Duodenal mucosa (tissue), 2 donors: ENCODE measurements around the gene AHRR.
"Not testable (repeated sequence)": the region's sequence is repeated elsewhere in the genome, so short reads cannot be mapped to it uniquely, and the experiment has no call there.

Source experiments
- H3K27ac ChIP-seq: one replicate; pipeline ENCODE4 v1.7.0; 2013; ENCODE audit warnings: low read depth, low read length
- H3K27me3 ChIP-seq, 2 donors: one replicate each; pipeline ENCODE4 v1.7.0; 2013; ENCODE audit warnings: low read length in 2 of 2, control low read depth in 1 of 2; ENCODE audit not compliant: insufficient read depth in 2 of 2, control insufficient read depth in 1 of 2
- H3K36me3 ChIP-seq, 2 donors: one replicate each; pipeline ENCODE4 v1.7.0; 2013; ENCODE audit warnings: low read length in 2 of 2, control low read depth in 1 of 2; ENCODE audit not compliant: insufficient read depth in 2 of 2, control insufficient read depth in 1 of 2
- H3K4me1 ChIP-seq, 2 donors: one replicate each; pipeline ENCODE4 v1.7.0; 2013; ENCODE audit warnings: low read length in 2 of 2, control low read depth in 1 of 2; ENCODE audit not compliant: insufficient read depth in 2 of 2, control insufficient read depth in 1 of 2
- H3K4me3 ChIP-seq, 2 donors: one replicate each; pipeline ENCODE4 v1.7.0; 2013; ENCODE audit warnings: low read length in 2 of 2, low read depth in 1 of 2
- H3K9ac ChIP-seq, 2 donors: one replicate each; pipeline ENCODE4 v1.7.0; 2013; ENCODE audit warnings: low read length in 2 of 2, low read depth in 1 of 2
- H3K9me3 ChIP-seq, 2 donors: one replicate each; pipeline ENCODE4 v1.7.0; 2013; ENCODE audit warnings: low read length in 2 of 2, control low read depth in 1 of 2; ENCODE audit not compliant: control insufficient read depth in 1 of 2

AHRR gene

GRCh38 chr5:321230-321725 is at the start of gene AHRR:
Gene AHRR, plus strand, starts transcription at chr5:321714. Its CDS starts 22,189 bp downstream, at chr5:343903.
- peaks cover 0 to 26% of the 10 kb centered on the region in 2 donors for H3K4me1 ChIP-seq
- no peaks in the 10 kb centered on the region for H3K36me3 ChIP-seq
- H3K27ac ChIP-seq: no peak within 1 kb of the TSS
- H3K27me3 ChIP-seq: peaks cover 30 to 37% of the 10 kb centered on the region in 2 donors
- peak within 1 kb of the TSS; percentile 58 to 61 for H3K4me3 ChIP-seq
- H3K9me3 ChIP-seq: no peaks in the 10 kb centered on the region
- peak within 1 kb of the TSS in 1 of 2 donors; percentile 43 for H3K9ac ChIP-seq

GRCh38 chr5:271828-272167 is 49.7 kb upstream of the AHRR start:
- H3K27me3 ChIP-seq, H3K9me3 ChIP-seq: not testable (repeated sequence)
- Histone ChIP-seq H3K36me3 (peaks cover 6 to 29% of the 10 kb centered on the region in 2 donors), H3K27ac (peak overlapping the region; percentile 83), H3K4me3 (peak overlapping the region; percentile 69 to 83), H3K9ac (peak overlapping the region; percentile 57 to 59), H3K4me1 (peaks cover 0 to 13% of the 10 kb centered on the region in 2 donors)

GRCh38 chr5:273091-273490 is 48.4 kb upstream of the AHRR start:
- H3K4me3 ChIP-seq: peak overlapping the region; percentile 15 to 48
- not testable (repeated sequence) for H3K9ac ChIP-seq
- peaks cover 6 to 26% of the 10 kb centered on the region in 2 donors for H3K36me3 ChIP-seq

GRCh38 chr5:273491-273890 is 48.0 kb upstream of the AHRR start:
- H3K27ac ChIP-seq, H3K9me3 ChIP-seq, H3K27me3 ChIP-seq, H3K9ac ChIP-seq: not testable (repeated sequence)
- Histone ChIP-seq H3K4me1 (peaks cover 0 to 13% of the 10 kb centered on the region in 2 donors), H3K36me3 (peaks cover 6 to 26% of the 10 kb centered on the region in 2 donors), H3K4me3 (peak overlapping the region in 1 of 2 donors; percentile 48)

More at GRCh38 chr5:273091-273490, 48.4 kb upstream of the AHRR start:
- not testable (repeated sequence) for H3K27me3 ChIP-seq, H3K27ac ChIP-seq, H3K9me3 ChIP-seq
- peaks cover 0 to 13% of the 10 kb centered on the region in 2 donors for H3K4me1 ChIP-seq

- H3K9ac ChIP-seq, H3K9me3 ChIP-seq, H3K4me3 ChIP-seq, H3K27ac ChIP-seq, H3K27me3 ChIP-seq: not testable (repeated sequence)
- H3K4me1 ChIP-seq: peaks cover 0 to 13% of the 10 kb centered on the region in 2 donors
- H3K36me3 ChIP-seq: peaks cover 6 to 31% of the 10 kb centered on the region in 2 donors
Measured at GRCh38 chr5:274346-274745, 47.2 kb upstream of the AHRR start.

- H3K36me3 ChIP-seq: peaks cover 6 to 39% of the 10 kb centered on the region in 2 donors
- H3K4me1 ChIP-seq: peaks cover 0 to under 1% of the 10 kb centered on the region in 2 donors
- H3K4me3 ChIP-seq: no peak overlapping the region
- no peaks in the 10 kb centered on the region for H3K9me3 ChIP-seq
- no peak overlapping the region for H3K27ac ChIP-seq
- H3K27me3 ChIP-seq: no peaks in the 10 kb centered on the region
- no peak overlapping the region for H3K9ac ChIP-seq
Measured at GRCh38 chr5:278646-279045, 42.9 kb upstream of the AHRR start.

GRCh38 chr5:279051-279665 is 42.4 kb upstream of the AHRR start:
- H3K4me1 ChIP-seq, H3K9ac ChIP-seq, H3K27me3 ChIP-seq, H3K9me3 ChIP-seq, H3K4me3 ChIP-seq, H3K27ac ChIP-seq: not testable (repeated sequence)
- H3K36me3 ChIP-seq: peaks cover 6 to 37% of the 10 kb centered on the region in 2 donors

- Histone ChIP-seq H3K9me3 (no peaks in the 10 kb centered on the region), H3K4me1 (no peaks in the 10 kb centered on the region), H3K27me3 (no peaks in the 10 kb centered on the region), H3K4me3 (no peak overlapping the region), H3K36me3 (peaks cover 0 to 34% of the 10 kb centered on the region in 2 donors), H3K27ac (no peak overlapping the region), H3K9ac (no peak overlapping the region)
Measured at GRCh38 chr5:285991-286557, 35.4 kb upstream of the AHRR start.

GRCh38 chr5:290200-290599 is 31.3 kb upstream of the AHRR start:
- not testable (repeated sequence) for H3K9ac ChIP-seq, H3K27me3 ChIP-seq, H3K27ac ChIP-seq, H3K9me3 ChIP-seq, H3K4me3 ChIP-seq, H3K4me1 ChIP-seq
- peaks cover 0 to 18% of the 10 kb centered on the region in 2 donors for H3K36me3 ChIP-seq

- not testable (repeated sequence) for H3K4me1 ChIP-seq, H3K36me3 ChIP-seq, H3K4me3 ChIP-seq, H3K9ac ChIP-seq, H3K9me3 ChIP-seq, H3K27me3 ChIP-seq, H3K27ac ChIP-seq
Measured at GRCh38 chr5:291345-291744, 30.2 kb upstream of the AHRR start.
